ENCODE results near the gene KLHL28.

Gene KLHL28

DNA sequence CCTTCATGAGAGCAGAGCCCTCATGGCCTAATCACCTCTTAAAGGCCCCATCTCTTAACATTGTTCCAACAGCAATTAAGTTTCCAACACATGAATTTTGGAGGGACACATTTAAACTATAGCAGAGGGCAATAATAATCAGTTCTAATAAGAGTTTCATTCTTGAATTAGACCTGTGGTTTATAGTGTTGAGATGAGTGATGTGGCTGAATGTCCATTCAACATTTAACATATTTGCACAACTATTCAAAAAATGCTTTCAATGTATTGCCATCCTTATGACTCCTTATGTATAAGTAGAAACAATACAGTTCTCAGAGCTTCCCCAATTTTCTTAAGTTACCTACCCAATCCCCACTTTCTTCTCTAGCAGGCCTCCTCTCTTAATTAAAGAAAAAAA lies 21.5 kb downstream of the KLHL28 start:
- Histone ChIP-seq H3K36me3 (ENCODE audit: control insufficient read depth, insufficient read depth, low read length) (peaks cover 58% of the 10 kb centered on the region), H3K9me3 (ENCODE audit: control insufficient read depth, low read length) (no peaks in the 10 kb centered on the region), H3K27ac (ENCODE audit: low read depth, low read length, severe bottlenecking) (no peak overlapping the region), H3K4me1 (ENCODE audit: control insufficient read depth, insufficient read depth, low read length, poor library complexity, severe bottlenecking) (no peaks in the 10 kb centered on the region), H3K4me3 (ENCODE audit: extremely low read depth, insufficient read depth, low read length, poor library complexity, severe bottlenecking) (no peak overlapping the region)

GRCh38 chr14:44937547-44937946 lies 24.2 kb downstream of the KLHL28 start:
- WGBS, 2 experiments (ENCODE audit: insufficient coverage in 2 of 2): 100% methylated on average over 1 to 2 of the region's 2 CpGs
- Histone ChIP-seq H3K27ac (ENCODE audit: low read depth, low read length, severe bottlenecking) (no peak overlapping the region), H3K36me3 (ENCODE audit: control insufficient read depth, insufficient read depth, low read length) (peaks cover 48% of the 10 kb centered on the region), H3K9me3 (ENCODE audit: control insufficient read depth, low read length) (no peaks in the 10 kb centered on the region), H3K4me1 (ENCODE audit: control insufficient read depth, insufficient read depth, low read length, poor library complexity, severe bottlenecking) (no peaks in the 10 kb centered on the region), H3K4me3 (ENCODE audit: extremely low read depth, insufficient read depth, low read length, poor library complexity, severe bottlenecking) (no peak overlapping the region)

GRCh38 chr14:44935155-44935554 lies 26.6 kb downstream of the KLHL28 start:
- Histone ChIP-seq H3K4me1 (ENCODE audit: control insufficient read depth, insufficient read depth, low read length, poor library complexity, severe bottlenecking) (no peaks in the 10 kb centered on the region), H3K27ac (ENCODE audit: low read depth, low read length, severe bottlenecking) (no peak overlapping the region), H3K4me3 (ENCODE audit: extremely low read depth, insufficient read depth, low read length, poor library complexity, severe bottlenecking) (no peak overlapping the region), H3K9me3 (ENCODE audit: control insufficient read depth, low read length) (no peaks in the 10 kb centered on the region), H3K36me3 (ENCODE audit: control insufficient read depth, insufficient read depth, low read length) (peaks cover 29% of the 10 kb centered on the region)
- WGBS, 2 experiments (ENCODE audit: insufficient coverage in 2 of 2): 86 to 100% methylated on average over 1 of the region's 2 CpGs

DNA sequence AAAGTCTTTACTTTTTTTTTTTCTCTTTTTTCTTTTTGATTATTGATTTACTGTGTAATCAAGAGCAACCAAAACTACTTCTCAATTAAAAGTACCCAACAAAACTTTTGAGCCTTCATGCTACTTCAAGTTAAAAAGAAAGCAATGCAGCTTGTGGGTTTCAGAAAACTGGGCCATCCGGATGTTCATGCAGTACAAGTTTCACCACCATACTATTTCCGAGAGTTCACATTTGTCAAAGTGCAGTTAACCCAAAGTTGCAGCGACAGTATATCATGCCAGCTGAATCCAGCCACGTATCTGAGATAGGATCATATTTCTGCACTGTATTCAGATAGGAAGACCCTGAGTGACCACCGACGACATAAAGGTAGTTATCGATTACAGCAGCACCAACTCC lies 33.0 kb downstream of the KLHL28 start:
- H3K4me3 ChIP-seq (ENCODE audit: extremely low read depth, insufficient read depth, low read length, poor library complexity, severe bottlenecking): no peak overlapping the region
- 95 to 96% methylated on average over 4 of the region's 7 CpGs for WGBS, 2 experiments (ENCODE audit: insufficient coverage in 2 of 2)

GRCh38 chr14:44914849-44915248 lies 46.9 kb downstream of the KLHL28 start:
- Histone ChIP-seq H3K9me3 (ENCODE audit: control insufficient read depth, low read length) (no peaks in the 10 kb centered on the region), H3K36me3 (ENCODE audit: control insufficient read depth, insufficient read depth, low read length) (no peaks in the 10 kb centered on the region), H3K4me1 (ENCODE audit: control insufficient read depth, insufficient read depth, low read length, poor library complexity, severe bottlenecking) (no peaks in the 10 kb centered on the region), H3K27ac (ENCODE audit: low read depth, low read length, severe bottlenecking) (no peak overlapping the region), H3K4me3 (ENCODE audit: extremely low read depth, insufficient read depth, low read length, poor library complexity, severe bottlenecking) (no peak overlapping the region)
- 77 to 79% methylated on average over 4 of the region's 4 CpGs for WGBS, 2 experiments (ENCODE audit: insufficient coverage in 2 of 2)

More for the DNA sequence above, 33.0 kb downstream of the KLHL28 start:
- Histone ChIP-seq H3K27ac (ENCODE audit: low read depth, low read length, severe bottlenecking) (no peak overlapping the region), H3K9me3 (ENCODE audit: control insufficient read depth, low read length) (no peaks in the 10 kb centered on the region), H3K4me1 (ENCODE audit: control insufficient read depth, insufficient read depth, low read length, poor library complexity, severe bottlenecking) (no peaks in the 10 kb centered on the region), H3K36me3 (ENCODE audit: control insufficient read depth, insufficient read depth, low read length) (no peaks in the 10 kb centered on the region)

- Histone ChIP-seq H3K27ac (ENCODE audit: low read depth, low read length, severe bottlenecking) (no peak overlapping the region), H3K9me3 (ENCODE audit: control insufficient read depth, low read length) (no peaks in the 10 kb centered on the region), H3K4me3 (ENCODE audit: extremely low read depth, insufficient read depth, low read length, poor library complexity, severe bottlenecking) (no peak overlapping the region), H3K36me3 (ENCODE audit: control insufficient read depth, insufficient read depth, low read length) (no peaks in the 10 kb centered on the region), H3K4me1 (ENCODE audit: control insufficient read depth, insufficient read depth, low read length, poor library complexity, severe bottlenecking) (no peaks in the 10 kb centered on the region)
- 94 to 97% methylated on average over 37 to 69 of the region's 69 CpGs for WGBS, 2 experiments (ENCODE audit: insufficient coverage in 2 of 2)
Measured at GRCh38 chr14:44912041-44912869, 49.5 kb downstream of the KLHL28 start.

GRCh38 chr14:44910821-44911220 lies 50.9 kb downstream of the KLHL28 start:
- WGBS, 2 experiments (ENCODE audit: insufficient coverage in 2 of 2): 50 to 86% methylated on average over 1 of the region's 2 CpGs
- Histone ChIP-seq H3K4me3 (ENCODE audit: extremely low read depth, insufficient read depth, low read length, poor library complexity, severe bottlenecking) (no peak overlapping the region), H3K4me1 (ENCODE audit: control insufficient read depth, insufficient read depth, low read length, poor library complexity, severe bottlenecking) (no peaks in the 10 kb centered on the region), H3K27ac (ENCODE audit: low read depth, low read length, severe bottlenecking) (no peak overlapping the region), H3K9me3 (ENCODE audit: control insufficient read depth, low read length) (no peaks in the 10 kb centered on the region), H3K36me3 (ENCODE audit: control insufficient read depth, insufficient read depth, low read length) (no peaks in the 10 kb centered on the region)

DNA sequence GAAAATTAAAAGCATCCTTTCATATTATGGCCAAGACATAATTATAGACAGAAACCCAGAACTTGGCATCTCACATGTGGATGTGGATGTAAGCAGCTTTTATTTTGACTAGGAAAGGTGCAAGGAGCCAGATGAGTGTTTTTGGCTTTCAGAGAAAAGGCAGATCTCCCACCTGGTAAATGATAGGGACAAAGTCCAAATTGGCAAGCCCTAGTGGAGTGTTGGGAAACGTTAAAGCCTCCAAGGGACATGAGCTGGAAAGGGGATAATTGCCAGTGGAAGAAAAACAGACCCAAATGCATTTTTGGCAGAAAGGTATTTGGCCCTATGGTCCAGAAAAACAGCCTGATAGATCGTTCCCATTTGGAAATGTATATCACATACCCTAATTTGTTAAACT lies 60.1 kb downstream of the KLHL28 start:
- no peaks in the 10 kb centered on the region for H3K4me1 ChIP-seq (ENCODE audit: control insufficient read depth, insufficient read depth, low read length, poor library complexity, severe bottlenecking)
- no peaks in the 10 kb centered on the region for H3K36me3 ChIP-seq (ENCODE audit: control insufficient read depth, insufficient read depth, low read length)
- H3K4me3 ChIP-seq (ENCODE audit: extremely low read depth, insufficient read depth, low read length, poor library complexity, severe bottlenecking): no peak overlapping the region
- H3K9me3 ChIP-seq (ENCODE audit: control insufficient read depth, low read length): peaks cover under 1% of the 10 kb centered on the region
- H3K27ac ChIP-seq (ENCODE audit: low read depth, low read length, severe bottlenecking): no peak overlapping the region
- 60 to 65% methylated on average over 1 to 2 of the region's 2 CpGs for WGBS, 2 experiments (ENCODE audit: insufficient coverage in 2 of 2)

DNA sequence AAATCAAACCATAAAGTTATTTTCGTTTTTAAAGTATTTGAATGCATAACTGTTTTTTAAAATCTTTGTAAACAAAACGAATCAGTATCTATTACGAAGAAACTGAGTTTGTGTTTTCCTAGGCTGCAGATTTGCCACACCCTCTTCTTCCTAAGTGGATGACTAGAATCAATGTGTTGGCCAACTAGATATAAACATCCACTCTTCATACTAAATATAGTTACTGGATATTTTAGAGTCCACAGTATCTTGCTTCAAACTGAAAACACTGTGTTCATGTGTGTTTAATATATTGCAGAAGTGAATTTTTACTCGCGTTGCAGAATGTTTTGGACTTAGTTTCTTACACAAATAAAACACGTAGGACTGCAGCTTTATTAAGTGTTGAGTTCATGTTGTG lies 63.2 kb downstream of the KLHL28 start:
- Histone ChIP-seq H3K4me3 (ENCODE audit: extremely low read depth, insufficient read depth, low read length, poor library complexity, severe bottlenecking) (peak overlapping the region; percentile 84), H3K27ac (ENCODE audit: low read depth, low read length, severe bottlenecking) (no peak overlapping the region), H3K36me3 (ENCODE audit: control insufficient read depth, insufficient read depth, low read length) (no peaks in the 10 kb centered on the region), H3K4me1 (ENCODE audit: control insufficient read depth, insufficient read depth, low read length, poor library complexity, severe bottlenecking) (no peaks in the 10 kb centered on the region), H3K9me3 (ENCODE audit: control insufficient read depth, low read length) (peaks cover 12% of the 10 kb centered on the region)
- WGBS, 2 experiments (ENCODE audit: insufficient coverage in 2 of 2): 100% methylated on average over 2 of the region's 6 CpGs; no CpG with 5 or more reads in 1 of the 2 experiments

DNA sequence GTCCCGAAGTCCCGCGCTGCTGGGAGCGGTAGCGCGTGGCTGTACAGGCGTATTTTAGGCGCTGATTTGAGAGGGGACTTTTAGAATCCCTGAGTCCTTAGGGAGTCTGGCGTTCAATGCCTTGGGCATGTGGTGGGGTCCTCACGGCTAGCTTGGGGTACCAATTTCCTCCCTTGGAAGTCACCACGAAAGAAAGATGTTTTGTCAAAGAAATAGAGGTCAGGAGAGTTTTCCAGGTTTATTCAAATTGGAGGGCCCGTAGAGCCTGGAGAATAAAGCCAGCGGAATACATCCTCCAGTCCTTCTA lies 63.9 kb downstream of the KLHL28 start:
- WGBS, 2 experiments (ENCODE audit: insufficient coverage in 2 of 2): 6% methylated on average over 12 to 13 of the region's 13 CpGs
- no peaks in the 10 kb centered on the region for H3K4me1 ChIP-seq (ENCODE audit: control insufficient read depth, insufficient read depth, low read length, poor library complexity, severe bottlenecking)
- peak overlapping the region; percentile 84 for H3K4me3 ChIP-seq (ENCODE audit: extremely low read depth, insufficient read depth, low read length, poor library complexity, severe bottlenecking)
- H3K36me3 ChIP-seq (ENCODE audit: control insufficient read depth, insufficient read depth, low read length): no peaks in the 10 kb centered on the region
- H3K27ac ChIP-seq (ENCODE audit: low read depth, low read length, severe bottlenecking): peak overlapping the region; percentile 94
- peaks cover 12% of the 10 kb centered on the region for H3K9me3 ChIP-seq (ENCODE audit: control insufficient read depth, low read length)

DNA sequence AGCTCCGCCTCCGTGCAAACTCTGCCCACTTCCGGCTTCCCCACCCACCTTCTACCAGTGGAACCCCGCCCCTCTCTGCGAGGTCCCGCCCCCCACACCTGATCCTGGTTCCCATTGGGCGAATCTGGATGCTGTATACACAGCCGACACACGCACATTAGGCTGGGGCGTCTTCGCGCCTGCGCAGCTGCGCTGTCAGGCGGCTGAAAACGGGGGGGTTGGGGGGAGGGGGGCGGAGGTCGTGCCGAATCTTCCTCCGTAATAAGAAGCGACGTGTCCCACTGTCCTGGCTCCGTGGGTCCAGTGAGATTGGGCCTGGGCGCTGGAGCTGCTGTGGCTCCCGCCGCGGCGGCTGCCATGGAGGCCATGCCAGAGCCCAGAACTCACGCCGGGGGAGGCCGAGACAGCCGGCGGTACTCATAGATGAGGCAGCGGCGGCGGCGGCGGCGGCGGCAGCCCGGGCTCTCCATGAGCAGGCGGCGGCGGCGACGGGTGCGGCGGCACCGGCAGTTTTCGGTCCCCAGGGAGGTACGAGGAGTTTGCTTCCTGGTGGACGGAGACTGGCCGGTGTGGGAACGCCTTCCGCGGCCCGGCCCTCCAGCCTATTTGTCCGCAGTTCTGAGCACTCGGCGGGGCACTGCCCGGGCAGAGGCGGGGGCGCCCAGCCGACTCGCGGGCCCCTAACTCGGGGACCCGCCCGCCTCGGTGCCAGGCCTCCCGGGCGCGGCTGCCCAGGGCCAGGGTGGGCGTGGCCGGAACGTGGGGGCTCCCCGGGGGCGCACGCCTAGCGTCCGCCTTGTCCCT lies 64.5 kb downstream of the KLHL28 start:
- 1% methylated on average over 64 to 75 of the region's 81 CpGs for WGBS, 2 experiments (ENCODE audit: insufficient coverage in 2 of 2)
- peaks cover 12% of the 10 kb centered on the region for H3K9me3 ChIP-seq (ENCODE audit: control insufficient read depth, low read length)
- no peaks in the 10 kb centered on the region for H3K36me3 ChIP-seq (ENCODE audit: control insufficient read depth, insufficient read depth, low read length)
- no peaks in the 10 kb centered on the region for H3K4me1 ChIP-seq (ENCODE audit: control insufficient read depth, insufficient read depth, low read length, poor library complexity, severe bottlenecking)
- peak overlapping the region; percentile 84 for H3K4me3 ChIP-seq (ENCODE audit: extremely low read depth, insufficient read depth, low read length, poor library complexity, severe bottlenecking)
- H3K27ac ChIP-seq (ENCODE audit: low read depth, low read length, severe bottlenecking): peak overlapping the region; percentile 94

All from mesodermal cell (in vitro differentiated cells).